Gastroesophageal sphincter (tissue), 4 donors: ENCODE measurements around the gene TBC1D23. TPM values are rescaled to one million over a fixed set of nuclear protein-coding genes. Genes with fewer than 3 reads are reported as not detected.
"Not testable (repeated sequence)": the region's sequence is repeated elsewhere in the genome, so short reads cannot be mapped to it uniquely, and the experiment has no call there.

Experiments
- ATAC-seq: fragments of 150-250 bp; one replicate; pipeline ENCODE4 v1.9.1; 2016; ENCODE audit warnings: mild to moderate bottlenecking, moderate library complexity
- H3K27ac ChIP-seq, 4 donors: fragments of 200-600 bp; sonication (generic) in 3 of 4; 1 replicate in 3 of 4; 2 replicates in 1 of 4; pipeline ENCODE4 v1.5.1; 2016 to 2019
- H3K27me3 ChIP-seq: fragments of 200-600 bp; sonication (generic); one replicate; pipeline ENCODE4 v1.5.1; 2019
- H3K36me3 ChIP-seq, 2 donors: fragments of 200-600 bp; sonication (generic); one replicate each; pipeline ENCODE4 v1.5.1; 2019; ENCODE audit warnings: control low read depth in 1 of 2
- H3K4me1 ChIP-seq, 3 donors: fragments of 200-600 bp; sonication (generic); 1 replicate in 2 of 3; 2 replicates in 1 of 3; pipeline ENCODE4 v1.5.1; 2016 to 2019; ENCODE audit warnings: control low read depth in 2 of 3
- H3K4me3 ChIP-seq, 2 donors: fragments of 200-600 bp; sonication (generic); one replicate each; pipeline ENCODE4 v1.5.1; 2019; ENCODE audit warnings: mild to moderate bottlenecking in 1 of 2, moderate library complexity in 1 of 2
- H3K9me3 ChIP-seq, 3 donors: fragments of 200-600 bp; sonication (generic); one replicate each; pipeline ENCODE4 v1.5.1; 2017 to 2019; ENCODE audit warnings: control low read depth in 2 of 3
- EP300 ChIP-seq: sonication (generic); formaldehyde crosslinking; IDR thresholded peaks from one replicate; pipeline ENCODE4 v1.6.1; 2017; ENCODE audit warnings: antibody characterized with exemption, mild to moderate bottlenecking
- POLR2A ChIP-seq, 2 donors: fragments of 450-650 bp; IDR thresholded peaks; one replicate each; pipeline ENCODE4 v1.6.1; 2017; ENCODE audit warnings: antibody characterized with exemption in 2 of 2, mild to moderate bottlenecking in 2 of 2, moderate library complexity in 1 of 2
- POLR2AphosphoS5 ChIP-seq: sonication (generic); formaldehyde crosslinking; IDR thresholded peaks from one replicate; pipeline ENCODE4 v1.6.1; 2017; ENCODE audit warnings: antibody characterized with exemption
- WGBS, 2 donors: methylation state at CpG; one replicate each; pipeline ENCODE4 v1.1.5; 2018; ENCODE audit warnings: low coverage in 1 of 2; 5-methylcytosine and 5-hydroxymethylcytosine counted together
- total RNA-seq, 4 donors: library from RNA; depleted of rRNA; stranded (reverse); fragments of >200 nt; gene quantifications; one replicate each; pipeline ENCODE4 v1.1.0, GENCODE V29; 2016
- TF ChIP-seq, protein P1 (sequence below), 4 experiments: fragments of 200-600 bp in 2 of 4; fragments of 450-650 bp in 2 of 4; sonication (generic) in 1 of 4; IDR thresholded peaks; one replicate each; pipeline ENCODE4 v1.5.1; 2017 to 2019; ENCODE audit warnings: antibody characterized with exemption in 4 of 4, mild to moderate bottlenecking in 2 of 4, moderate library complexity in 2 of 4

The TBC1D23 gene
- total RNA-seq, 4 donors from 2014 or later = 23.9 to 37.2 (median 34.0) TPM

DNA sequence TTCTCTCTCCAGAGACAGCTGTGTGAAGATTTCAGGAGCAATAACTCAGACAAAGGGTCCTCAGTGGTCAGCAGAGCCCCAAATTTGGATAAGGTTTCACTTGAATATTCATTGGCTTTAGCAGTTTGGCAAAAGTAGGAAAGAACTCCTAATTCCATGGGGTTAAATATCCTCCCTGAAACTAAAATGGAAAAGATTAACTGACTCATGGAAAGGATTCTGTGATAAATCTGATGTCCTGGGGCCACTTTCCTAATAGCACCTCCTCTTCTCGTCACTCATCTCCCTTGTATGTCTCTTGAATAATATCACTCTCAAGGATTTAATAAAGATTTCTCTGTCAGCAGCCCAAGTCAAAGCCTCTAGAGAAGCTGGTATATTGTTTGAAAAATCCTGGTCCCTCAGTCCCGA, 33.3 kb upstream of the TBC1D23 start:
- Histone ChIP-seq H3K27ac (peak overlapping the region in 1 of 4 donors; percentile 4), H3K9me3 (no peaks in the 10 kb centered on the region), H3K4me3 (no peak overlapping the region), H3K36me3 (no peaks in the 10 kb centered on the region), H3K4me1 (peaks cover 0 to 10% (median 0%) of the 10 kb centered on the region in 3 donors), H3K27me3 (no peaks in the 10 kb centered on the region)
- no peak for TF ChIP-seq EP300
- no peak for TF ChIP-seq POLR2A (IDR thresholded peaks at IDR 0.05)
- TF ChIP-seq, protein P1, sequence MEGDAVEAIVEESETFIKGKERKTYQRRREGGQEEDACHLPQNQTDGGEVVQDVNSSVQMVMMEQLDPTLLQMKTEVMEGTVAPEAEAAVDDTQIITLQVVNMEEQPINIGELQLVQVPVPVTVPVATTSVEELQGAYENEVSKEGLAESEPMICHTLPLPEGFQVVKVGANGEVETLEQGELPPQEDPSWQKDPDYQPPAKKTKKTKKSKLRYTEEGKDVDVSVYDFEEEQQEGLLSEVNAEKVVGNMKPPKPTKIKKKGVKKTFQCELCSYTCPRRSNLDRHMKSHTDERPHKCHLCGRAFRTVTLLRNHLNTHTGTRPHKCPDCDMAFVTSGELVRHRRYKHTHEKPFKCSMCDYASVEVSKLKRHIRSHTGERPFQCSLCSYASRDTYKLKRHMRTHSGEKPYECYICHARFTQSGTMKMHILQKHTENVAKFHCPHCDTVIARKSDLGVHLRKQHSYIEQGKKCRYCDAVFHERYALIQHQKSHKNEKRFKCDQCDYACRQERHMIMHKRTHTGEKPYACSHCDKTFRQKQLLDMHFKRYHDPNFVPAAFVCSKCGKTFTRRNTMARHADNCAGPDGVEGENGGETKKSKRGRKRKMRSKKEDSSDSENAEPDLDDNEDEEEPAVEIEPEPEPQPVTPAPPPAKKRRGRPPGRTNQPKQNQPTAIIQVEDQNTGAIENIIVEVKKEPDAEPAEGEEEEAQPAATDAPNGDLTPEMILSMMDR (IDR thresholded peaks at IDR 0.05) = no peak
- TF ChIP-seq POLR2AphosphoS5 = no peak
- WGBS, 2 donors = 68 to 87% methylated on average over 2 of the region's 2 CpGs
- no peak for ATAC-seq

DNA sequence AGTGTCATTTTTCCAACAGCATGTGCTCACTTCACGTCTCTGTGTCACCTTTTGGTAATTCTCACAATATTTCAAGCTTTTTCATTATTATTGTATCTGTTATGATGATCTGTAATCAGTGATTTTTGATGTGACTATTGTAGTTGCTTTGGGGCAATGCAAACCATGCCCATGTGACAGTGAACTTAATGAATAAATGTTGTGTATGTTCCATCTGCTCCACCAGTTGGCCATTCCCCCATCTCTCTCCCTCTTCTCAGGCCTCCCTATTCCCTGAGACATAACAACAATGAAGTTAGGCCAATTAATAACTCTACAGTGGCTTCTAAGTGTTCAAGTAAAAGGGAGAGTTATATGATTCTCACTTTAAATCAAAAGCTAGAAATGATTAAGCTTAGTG, 32.5 kb upstream of the TBC1D23 start:
- Histone ChIP-seq H3K27me3 (no peaks in the 10 kb centered on the region), H3K36me3 (no peaks in the 10 kb centered on the region), H3K27ac (no peak overlapping the region), H3K4me3 (no peak overlapping the region), H3K4me1 (peaks cover 0 to 10% (median 0%) of the 10 kb centered on the region in 3 donors), H3K9me3 (no peaks in the 10 kb centered on the region)
- TF ChIP-seq POLR2AphosphoS5 (no peak), POLR2A (IDR thresholded peaks at IDR 0.05) (no peak)
- TF ChIP-seq, protein P1 (IDR thresholded peaks at IDR 0.05) = no peak
- ATAC-seq = no peak
- WGBS, 2 donors = 100% methylated on average over 1 of the region's 1 CpG

DNA sequence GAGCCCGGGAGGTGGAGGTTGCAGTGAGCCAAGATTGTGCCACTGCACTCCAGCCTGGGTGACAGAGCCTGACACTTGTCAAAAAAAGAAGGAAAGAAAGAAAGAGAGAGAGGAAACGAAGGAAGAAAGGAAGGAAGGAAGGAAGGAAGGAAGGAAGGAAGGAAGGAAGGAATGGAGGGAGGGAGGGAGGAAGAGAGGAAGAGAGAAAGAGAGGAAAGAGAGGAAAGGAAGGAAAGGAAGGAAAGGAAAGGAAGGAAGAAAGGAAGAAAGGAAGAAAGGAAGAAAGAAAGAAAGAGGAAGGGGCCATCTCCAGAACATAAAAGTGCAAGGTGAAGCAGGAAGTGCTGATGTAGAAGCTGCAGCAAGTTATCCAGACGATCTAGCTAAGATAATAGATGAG, 31.6 kb upstream of the TBC1D23 start:
- not testable (repeated sequence) for H3K27ac ChIP-seq, H3K9me3 ChIP-seq, H3K36me3 ChIP-seq, H3K4me3 ChIP-seq, ATAC-seq, H3K27me3 ChIP-seq
- 73 to 100% methylated on average over 2 to 3 of the region's 3 CpGs for WGBS, 2 donors
- H3K4me1 ChIP-seq = peaks cover 0 to 14% (median 0%) of the 10 kb centered on the region in 3 donors

GRCh38 chr3:100230710-100231109, 30.1 kb upstream of the TBC1D23 start:
- Histone ChIP-seq H3K27me3 (no peaks in the 10 kb centered on the region), H3K27ac (no peak overlapping the region), H3K9me3 (no peaks in the 10 kb centered on the region), H3K4me3 (no peak overlapping the region), H3K36me3 (no peaks in the 10 kb centered on the region), H3K4me1 (peaks cover 0 to 24% (median 0%) of the 10 kb centered on the region in 3 donors)
- 82 to 88% methylated on average over 3 of the region's 3 CpGs for WGBS, 2 donors
- no peak for ATAC-seq
- TF ChIP-seq, protein P1 (IDR thresholded peaks at IDR 0.05) = no peak
- TF ChIP-seq POLR2AphosphoS5 (no peak), EP300 (no peak), POLR2A (IDR thresholded peaks at IDR 0.05) (no peak)

DNA sequence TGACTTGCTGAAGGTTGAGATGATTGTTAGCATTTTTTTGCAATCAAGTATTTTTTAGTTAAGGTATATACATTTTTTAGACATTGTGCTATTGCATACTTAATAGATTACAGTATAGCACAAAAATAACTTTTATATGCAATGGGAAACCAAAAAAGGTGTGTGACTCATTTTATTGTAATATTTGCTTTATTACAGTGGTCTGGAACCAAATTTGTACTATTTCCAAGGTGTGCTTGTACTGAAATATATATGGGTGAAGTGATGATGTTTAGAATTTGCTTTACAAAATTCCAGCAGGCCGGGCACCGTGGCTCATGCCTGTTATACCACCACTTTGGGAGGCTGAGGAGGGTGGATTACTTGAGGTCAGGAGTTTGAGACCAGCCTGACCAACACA, 29.1 kb upstream of the TBC1D23 start:
- Histone ChIP-seq H3K27ac (no peak overlapping the region), H3K4me3 (no peak overlapping the region), H3K27me3 (no peaks in the 10 kb centered on the region), H3K36me3 (no peaks in the 10 kb centered on the region), H3K4me1 (peaks cover 0 to 22% (median 0%) of the 10 kb centered on the region in 3 donors), H3K9me3 (no peaks in the 10 kb centered on the region)
- no peak for TF ChIP-seq POLR2AphosphoS5
- no peak for TF ChIP-seq EP300
- TF ChIP-seq, protein P1 (IDR thresholded peaks at IDR 0.05) = no peak
- no peak for TF ChIP-seq POLR2A (IDR thresholded peaks at IDR 0.05)
- ATAC-seq = no peak
- WGBS, 2 donors = 63 to 100% methylated on average over 2 of the region's 2 CpGs
